ENCODE data around the gene GTPBP10.

DNA sequence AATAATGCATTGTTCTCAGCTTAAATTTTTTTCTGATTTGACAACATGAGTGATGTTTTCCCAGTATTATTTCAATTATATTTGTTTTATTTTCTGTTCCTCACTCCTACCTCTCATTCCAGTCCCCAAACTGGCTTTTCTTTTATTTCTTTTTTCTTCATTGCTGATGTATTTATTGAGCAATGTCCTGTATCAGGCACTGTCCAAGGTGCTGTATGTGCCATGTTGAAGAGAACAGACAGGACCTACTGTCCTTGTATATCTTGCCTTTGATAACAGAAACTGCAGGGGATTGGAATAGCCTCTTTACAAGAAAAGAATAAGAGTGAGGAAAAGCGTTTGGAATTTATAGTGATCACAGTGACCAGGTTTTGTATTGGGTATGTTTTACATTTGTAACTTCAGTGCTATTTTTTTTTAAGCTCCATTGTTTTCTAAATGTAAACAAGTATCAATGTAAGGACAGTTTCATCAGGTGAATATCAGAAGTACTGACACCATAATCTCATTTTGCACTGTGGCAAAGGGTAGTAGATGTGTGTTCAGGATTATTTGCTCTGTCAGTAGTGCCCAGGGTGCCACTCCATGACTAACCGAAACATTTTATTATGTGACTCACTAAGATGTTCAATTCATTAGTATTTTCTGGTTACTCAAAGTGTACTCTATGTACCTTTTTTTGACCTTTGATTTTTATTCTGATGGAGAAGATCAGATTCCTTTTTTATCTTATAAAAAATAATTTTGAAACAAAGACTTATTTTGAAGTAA, 41.1 kb downstream of the GTPBP10 start:
- TF ChIP-seq CTCF (IDR thresholded peaks at IDR 0.05 in 8 of 11, conservative IDR thresholded peaks at IDR 0.05 in 3 of 11) (no peak), POLR2AphosphoS5 (IDR thresholded peaks at IDR 0.05) (no peak), POLR2A (IDR thresholded peaks at IDR 0.05) (no peak)

All from spleen (tissue), 7 donors.